IPS-20b (cell line): ENCODE measurements around the gene GALT.

Experiments used
- H3K27ac ChIP-seq: one replicate; pipeline ENCODE4 v1.5.1; 2013; ENCODE audit warnings: low read length
- H3K27me3 ChIP-seq: 2 replicates; pipeline ENCODE4 v1.6.1; 2013; ENCODE audit warnings: mild to moderate bottlenecking, low read length, inconsistent platforms; ENCODE audit not compliant: insufficient read depth
- H3K36me3 ChIP-seq: 2 replicates; pipeline ENCODE4 v1.6.1; 2013; ENCODE audit warnings: low read depth, mild to moderate bottlenecking, inconsistent platforms, low read length, moderate library complexity; ENCODE audit not compliant: insufficient read depth
- H3K4me1 ChIP-seq: 2 replicates; pipeline ENCODE4 v1.6.1; 2013; ENCODE audit warnings: mild to moderate bottlenecking, control low read depth, inconsistent platforms, low read length, moderate library complexity; ENCODE audit not compliant: insufficient read depth
- H3K4me3 ChIP-seq: 2 replicates; pipeline ENCODE4 v1.5.1; 2013; ENCODE audit warnings: mild to moderate bottlenecking, low read length, inconsistent platforms
- H3K9ac ChIP-seq: 2 replicates; pipeline ENCODE4 v1.6.1; 2013; ENCODE audit warnings: low read depth, mild to moderate bottlenecking, inconsistent platforms, low read length, moderate library complexity
- H3K9me3 ChIP-seq: 2 replicates; pipeline ENCODE4 v1.6.1; 2013; ENCODE audit warnings: mild to moderate bottlenecking, low read depth, low read length, inconsistent platforms; ENCODE audit not compliant: insufficient read depth

The GALT gene

DNA sequence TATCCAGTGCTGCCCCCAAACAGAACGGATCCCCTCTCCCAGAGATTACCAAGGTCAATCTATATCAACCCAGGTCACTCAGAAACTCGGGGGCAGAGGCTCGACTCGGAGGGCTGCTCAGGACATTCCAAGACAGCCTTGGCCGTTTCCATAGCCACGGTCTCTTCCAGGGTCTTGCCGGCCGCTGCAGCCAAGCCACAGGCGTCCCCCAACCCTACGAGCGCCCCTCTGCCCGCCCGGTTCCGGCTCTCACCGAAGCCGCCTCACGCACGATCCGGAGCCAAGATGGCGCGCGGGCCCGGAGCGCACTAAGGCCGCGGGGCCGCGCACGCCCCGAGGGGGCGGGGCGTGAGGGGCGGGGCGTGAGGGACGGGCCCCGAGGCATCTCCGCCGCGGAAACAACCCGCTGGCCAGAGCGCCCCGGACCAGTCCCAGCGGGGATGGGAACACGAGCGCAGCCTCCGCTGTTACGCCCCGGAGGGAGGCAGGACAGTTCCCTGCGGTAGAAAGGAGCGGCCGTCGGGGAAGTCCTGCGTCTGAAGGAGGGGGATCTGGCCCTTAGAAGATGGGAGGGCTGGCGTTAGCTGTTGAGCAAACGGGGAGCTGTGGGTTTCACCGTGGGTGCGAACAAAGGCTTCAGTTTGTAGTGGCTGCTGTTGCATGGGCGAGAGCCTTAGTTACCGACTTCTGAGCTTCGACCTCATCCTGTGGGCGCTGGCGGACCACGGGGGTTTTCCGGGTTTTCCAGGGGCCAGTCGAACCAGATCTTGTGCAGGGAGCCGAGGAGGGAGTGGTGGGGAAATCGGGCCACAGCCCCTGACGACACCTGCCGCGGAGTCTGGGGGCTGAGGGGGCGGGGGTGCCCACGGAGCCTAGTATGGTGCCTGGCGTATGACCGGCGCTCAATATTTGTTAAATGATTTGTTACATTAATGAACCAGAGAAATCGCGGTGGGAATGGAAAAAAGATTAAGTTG, 34.4 kb upstream of the GALT start, which contains the start of gene RPP25L:
RPP25L (minus strand) TSS at position 287 of the 977 bp plus-strand sequence. CDS start 801 bp downstream, outside the sequence.
- Histone ChIP-seq H3K27me3 (peaks cover 4% of the 10 kb centered on the region; the same call in 1 of the 2 replicates), H3K4me3 (peak within 1 kb of the TSS; percentile 97), H3K9ac (peak within 1 kb of the TSS; percentile 99), H3K9me3 (no peaks in the 10 kb centered on the region), H3K36me3 (no peaks in the 10 kb centered on the region), H3K4me1 (peaks cover 6% of the 10 kb centered on the region; the same call in 1 of the 2 replicates), H3K27ac (peak within 1 kb of the TSS; percentile 67)

DNA sequence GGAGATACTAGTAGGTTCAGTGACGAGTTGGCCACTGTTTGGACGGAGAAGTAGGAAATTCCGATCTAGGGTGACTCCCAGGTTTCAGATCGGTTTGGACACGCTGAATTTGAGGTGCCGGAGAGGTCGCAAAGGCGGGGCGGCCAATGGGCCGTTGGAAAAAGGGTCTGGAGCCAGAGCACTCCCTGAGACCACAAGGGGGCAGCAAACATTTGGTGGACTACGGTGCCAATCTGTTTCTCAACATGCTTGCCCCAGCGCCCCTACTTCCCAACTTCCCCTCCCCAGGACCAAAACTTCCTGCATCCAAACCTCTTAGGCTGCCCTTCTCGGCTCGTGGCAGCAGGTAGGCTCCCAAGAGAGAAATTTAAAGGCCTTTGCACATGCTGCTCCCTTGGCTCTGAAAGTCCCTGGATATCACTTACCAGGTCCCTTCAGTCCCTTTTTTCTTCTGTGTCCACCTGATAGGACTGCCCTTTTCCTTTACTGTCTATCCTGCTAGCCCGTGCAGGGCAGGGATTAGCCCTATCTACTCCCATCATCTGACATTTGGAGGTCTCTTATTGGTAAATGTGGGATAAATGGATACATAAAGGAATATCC, 33.6 kb upstream of the GALT start:
- Histone ChIP-seq H3K36me3 (0 out of 2 replicates have a peak, but pooled peaks cover 3% of the 10 kb centered on the region), H3K9ac (peak overlapping the region; percentile 99; the same call in 1 of the 2 replicates), H3K27ac (no peak overlapping the region), H3K27me3 (peaks cover 4% of the 10 kb centered on the region; the same call in 1 of the 2 replicates), H3K9me3 (no peaks in the 10 kb centered on the region), H3K4me3 (peak overlapping the region; percentile 97), H3K4me1 (peaks cover 6% of the 10 kb centered on the region; the same call in 1 of the 2 replicates)

DNA sequence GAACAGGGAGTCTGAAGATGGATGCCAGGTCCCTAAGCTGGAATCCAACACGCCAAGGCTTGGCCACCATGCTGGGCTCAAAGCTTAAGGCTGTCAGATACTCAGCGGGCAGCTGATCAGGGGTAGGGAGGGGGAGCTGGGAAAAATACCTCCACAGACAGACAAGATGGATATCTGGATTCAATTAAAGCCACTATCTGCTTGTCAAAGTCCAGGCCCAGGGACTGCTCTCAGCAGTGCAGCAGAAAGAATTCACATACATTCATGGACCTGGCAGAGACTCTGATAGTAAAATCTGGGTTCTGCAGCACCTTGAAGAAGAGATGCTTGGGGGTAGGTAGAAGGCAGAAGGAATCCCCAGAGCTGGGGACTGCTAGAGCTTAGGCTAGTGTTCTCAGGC, 31.3 kb upstream of the GALT start:
- H3K27me3 ChIP-seq: peaks cover 4% of the 10 kb centered on the region; the same call in 1 of the 2 replicates
- H3K36me3 ChIP-seq: 0 out of 2 replicates have a peak, but pooled peaks cover 3% of the 10 kb centered on the region
- H3K4me3 ChIP-seq: no peak overlapping the region
- no peaks in the 10 kb centered on the region for H3K9me3 ChIP-seq
- no peak overlapping the region for H3K27ac ChIP-seq
- H3K4me1 ChIP-seq: peaks cover 9% of the 10 kb centered on the region; the same call in 1 of the 2 replicates
- H3K9ac ChIP-seq: no peak overlapping the region

DNA sequence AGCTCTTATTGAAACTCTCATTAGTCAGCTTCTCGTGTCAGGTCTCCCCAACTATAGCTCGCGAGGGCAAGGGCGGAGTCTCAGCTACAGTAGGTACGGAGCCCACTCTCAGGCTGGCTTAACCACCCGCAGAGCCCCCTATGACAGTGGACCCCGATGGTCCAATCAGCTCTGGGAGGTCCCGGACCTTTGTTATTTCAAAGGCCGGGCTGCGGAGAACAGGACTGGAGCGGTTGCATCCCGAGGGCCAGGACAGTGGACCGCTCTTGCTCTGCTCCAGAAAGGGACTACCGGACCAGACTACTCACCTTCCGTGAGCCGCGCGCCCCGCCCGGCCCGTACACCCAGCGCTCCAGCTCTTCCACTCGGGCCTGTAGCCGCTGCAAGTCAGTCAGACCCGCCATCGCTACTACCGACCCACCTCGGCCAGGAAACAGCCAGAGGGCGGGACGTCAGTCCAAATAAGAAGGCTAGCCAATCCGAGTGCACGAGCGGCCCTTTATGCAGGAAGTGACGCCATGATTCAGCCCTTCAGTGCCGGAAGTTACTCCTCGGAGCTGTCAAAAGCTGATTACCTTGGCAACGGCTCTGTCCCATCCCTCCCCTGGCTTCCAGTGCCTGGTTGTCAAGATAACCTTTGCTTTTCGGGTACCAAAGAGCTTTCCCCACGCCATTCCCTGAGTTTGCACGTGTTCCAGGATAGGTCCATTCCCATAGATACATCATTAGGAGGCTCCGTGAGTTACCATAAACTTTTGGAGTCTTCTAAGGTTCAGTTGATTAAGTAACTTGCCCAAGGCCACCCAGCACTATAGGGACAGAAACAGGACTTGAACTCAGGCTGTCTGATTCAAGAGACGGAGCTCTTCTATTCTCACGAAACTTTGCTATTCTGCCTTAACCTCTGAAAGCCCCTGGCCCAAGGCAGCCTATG, 26.1 kb upstream of the GALT start, which contains the start of gene DCTN3:
DCTN3 (minus strand) TSS at position 435 of the 934 bp plus-strand sequence; CDS start at position 404, 31 bp downstream.
- peaks cover 5% of the 10 kb centered on the region; the same call in 1 of the 2 replicates for H3K4me1 ChIP-seq
- H3K27me3 ChIP-seq: peaks cover 37% of the 10 kb centered on the region
- 0 out of 2 replicates have a peak, but pooled peaks cover 3% of the 10 kb centered on the region for H3K36me3 ChIP-seq
- H3K9ac ChIP-seq: peak within 1 kb of the TSS; percentile 39; the same call in 1 of the 2 replicates
- no peak within 1 kb of the TSS for H3K27ac ChIP-seq
- H3K4me3 ChIP-seq: peak within 1 kb of the TSS; percentile 75
- H3K9me3 ChIP-seq: no peaks in the 10 kb centered on the region

DNA sequence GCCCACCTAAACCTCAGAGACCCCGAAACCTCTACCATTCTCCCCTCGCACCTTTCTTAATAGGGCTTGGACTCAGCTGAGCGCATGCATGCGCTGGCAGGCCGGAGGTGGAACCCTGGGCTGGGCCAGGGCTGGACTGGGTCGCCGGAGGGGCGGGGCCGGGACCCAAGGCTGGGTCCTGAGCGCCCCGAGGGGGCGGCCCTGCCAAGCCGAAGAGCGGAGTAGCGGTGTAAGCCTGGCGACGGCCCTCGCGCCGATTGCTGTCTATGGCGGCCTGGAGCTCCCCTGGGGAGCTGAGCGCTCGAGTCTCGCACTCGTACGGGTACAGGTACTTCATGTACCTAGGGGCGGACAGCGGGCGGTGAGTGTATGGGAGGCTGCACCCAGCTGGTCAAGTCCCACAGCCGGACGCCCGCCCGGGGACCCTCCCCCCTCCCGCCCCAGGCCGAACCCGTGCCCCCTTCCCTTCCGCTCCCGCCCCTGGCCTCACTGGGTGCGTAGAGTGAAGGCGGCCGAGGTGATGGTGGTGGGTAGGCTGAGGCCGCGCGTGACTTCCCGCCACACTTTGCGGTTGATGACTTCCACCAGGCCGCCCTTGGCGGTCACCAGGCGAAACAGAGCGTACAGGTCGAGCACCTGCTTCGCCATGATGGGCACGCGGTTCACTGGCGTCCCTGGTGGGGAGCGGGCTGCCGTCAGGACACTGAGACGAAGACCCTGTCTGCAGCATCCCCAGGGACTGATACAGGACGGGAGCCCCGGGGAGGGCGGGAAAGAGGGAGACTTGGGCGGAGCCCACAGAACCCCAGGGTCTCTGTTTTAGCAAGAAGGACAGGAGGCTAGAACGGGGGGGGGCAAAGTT, 22.9 kb upstream of the GALT start:
- Histone ChIP-seq H3K9ac (no peak overlapping the region), H3K4me1 (peaks cover 8% of the 10 kb centered on the region; the same call in 1 of the 2 replicates), H3K27me3 (peaks cover 70% of the 10 kb centered on the region), H3K4me3 (no peak overlapping the region), H3K36me3 (no peaks in the 10 kb centered on the region), H3K27ac (no peak overlapping the region), H3K9me3 (no peaks in the 10 kb centered on the region)

DNA sequence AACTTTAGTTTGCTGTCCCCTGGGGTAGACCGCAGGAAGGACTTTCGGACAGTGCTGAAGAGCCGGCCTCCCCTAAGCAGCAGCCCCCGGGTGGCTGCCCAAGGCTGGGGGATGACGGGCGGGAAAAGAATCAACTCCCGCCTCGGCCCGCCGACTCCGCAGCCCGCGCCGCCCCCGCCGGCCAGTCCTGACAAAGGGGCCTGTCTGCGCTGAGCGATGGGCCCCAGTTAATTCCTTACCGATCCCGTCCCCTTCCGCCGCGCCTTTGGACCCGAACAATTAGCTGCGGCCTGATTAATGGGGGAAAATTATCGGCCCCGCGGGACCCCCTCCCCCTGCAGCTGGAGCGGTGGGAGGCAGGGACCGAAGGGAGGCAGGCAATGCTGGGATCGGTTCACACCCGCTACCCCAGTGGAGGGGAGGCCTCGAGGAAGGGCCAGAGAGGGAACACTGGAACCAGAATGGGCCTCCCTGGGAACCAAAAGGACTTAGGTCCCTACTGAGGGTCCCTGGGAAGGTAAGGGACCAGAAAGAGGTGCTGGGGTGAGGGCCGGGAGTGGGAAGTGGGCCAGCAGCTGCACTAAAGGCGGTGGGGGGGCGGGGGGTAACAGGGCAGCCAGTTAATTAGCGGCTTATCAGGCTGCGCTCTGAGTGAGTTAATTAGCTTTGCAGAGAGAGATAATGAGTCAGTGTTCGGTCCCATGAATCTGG, 21.8 kb upstream of the GALT start:
- Histone ChIP-seq H3K9me3 (no peaks in the 10 kb centered on the region), H3K9ac (peak overlapping the region; percentile 48; the same call in 1 of the 2 replicates), H3K4me3 (peak overlapping the region; percentile 47; the same call in 1 of the 2 replicates), H3K27me3 (peaks cover 80% of the 10 kb centered on the region), H3K4me1 (peaks cover 6% of the 10 kb centered on the region; the same call in 1 of the 2 replicates), H3K27ac (no peak overlapping the region), H3K36me3 (no peaks in the 10 kb centered on the region)

DNA sequence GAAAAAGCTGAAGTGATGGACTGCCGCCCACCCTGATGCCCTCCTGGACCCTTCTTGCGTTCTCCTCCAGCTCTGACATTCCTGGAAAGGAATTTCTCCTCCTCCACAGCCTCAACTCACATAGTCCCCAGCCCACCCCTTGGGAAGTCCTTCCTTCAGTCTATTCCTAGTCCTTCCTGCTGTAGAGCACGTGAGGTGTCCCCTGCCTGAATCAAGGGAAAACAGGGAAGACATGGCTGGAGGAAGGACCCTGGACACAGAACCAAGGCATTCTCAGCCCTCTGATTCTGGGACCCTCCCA, 21.3 kb upstream of the GALT start:
- peaks cover 86% of the 10 kb centered on the region for H3K27me3 ChIP-seq
- H3K27ac ChIP-seq: no peak overlapping the region
- peaks cover 5% of the 10 kb centered on the region; the same call in 1 of the 2 replicates for H3K4me1 ChIP-seq
- no peaks in the 10 kb centered on the region for H3K9me3 ChIP-seq
- no peak overlapping the region; the same call in 1 of the 2 replicates for H3K9ac ChIP-seq
- no peak overlapping the region for H3K4me3 ChIP-seq
- no peaks in the 10 kb centered on the region for H3K36me3 ChIP-seq

DNA sequence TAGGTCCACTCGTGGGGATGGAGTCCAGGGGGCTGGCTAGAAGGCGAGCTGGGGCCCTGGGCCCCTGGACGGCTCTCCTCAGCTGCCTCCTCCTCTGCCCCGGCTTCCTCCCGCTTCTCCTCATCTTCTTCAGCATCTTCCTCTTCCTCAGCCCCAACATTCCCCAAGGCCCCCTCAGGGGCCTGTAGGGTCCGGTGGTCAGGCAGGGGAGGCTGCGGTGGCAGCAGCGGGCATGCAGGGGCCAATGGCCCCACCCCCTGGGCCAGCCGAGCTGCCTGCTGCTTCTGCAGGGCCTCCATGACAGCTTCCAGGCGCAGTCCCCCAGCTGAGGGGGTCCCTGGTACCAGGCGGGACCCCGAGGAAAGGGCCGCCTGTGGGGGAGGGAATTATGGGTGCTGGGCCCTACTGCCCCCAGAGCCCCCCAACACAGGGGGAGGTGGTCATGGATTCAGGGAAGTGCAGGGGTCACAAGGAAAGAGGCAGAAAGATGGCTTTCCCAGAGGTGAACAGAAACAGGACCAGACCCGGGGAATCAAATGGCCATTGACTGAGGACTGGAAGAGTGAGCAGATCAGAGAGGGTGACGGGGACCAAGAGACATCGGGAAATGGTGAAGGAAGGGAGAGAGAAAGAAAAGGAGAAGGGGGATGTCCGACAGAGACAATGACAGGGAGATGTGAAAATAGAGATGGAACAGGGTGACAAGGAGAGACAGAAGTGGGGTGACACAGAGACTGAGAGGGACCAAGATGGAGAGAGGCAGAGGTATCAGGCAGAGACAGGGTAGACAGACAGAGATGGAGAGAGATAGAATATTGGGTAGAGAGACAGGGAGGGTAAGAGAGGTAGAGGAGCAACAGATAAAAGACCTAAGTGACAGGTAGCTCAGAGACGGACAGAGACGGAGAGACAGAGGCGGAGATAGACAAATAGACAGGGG, 18.5 kb upstream of the GALT start:
- Histone ChIP-seq H3K36me3 (no peaks in the 10 kb centered on the region), H3K9ac (no peak overlapping the region), H3K4me1 (peaks cover 5% of the 10 kb centered on the region; the same call in 1 of the 2 replicates), H3K27ac (no peak overlapping the region), H3K4me3 (peak overlapping the region; percentile 54), H3K9me3 (no peaks in the 10 kb centered on the region), H3K27me3 (peaks cover 100% of the 10 kb centered on the region)
